HG03097 (cell line): ENCODE measurements around the gene ABCF3.

Experiments
- ATAC-seq: cut with Tn5 transposase; IDR thresholded peaks from one replicate; pipeline ENCODE4 v1.9.1; 2021; ENCODE audit not compliant: unreplicated experiment, low FRiP score

The ABCF3 gene

DNA sequence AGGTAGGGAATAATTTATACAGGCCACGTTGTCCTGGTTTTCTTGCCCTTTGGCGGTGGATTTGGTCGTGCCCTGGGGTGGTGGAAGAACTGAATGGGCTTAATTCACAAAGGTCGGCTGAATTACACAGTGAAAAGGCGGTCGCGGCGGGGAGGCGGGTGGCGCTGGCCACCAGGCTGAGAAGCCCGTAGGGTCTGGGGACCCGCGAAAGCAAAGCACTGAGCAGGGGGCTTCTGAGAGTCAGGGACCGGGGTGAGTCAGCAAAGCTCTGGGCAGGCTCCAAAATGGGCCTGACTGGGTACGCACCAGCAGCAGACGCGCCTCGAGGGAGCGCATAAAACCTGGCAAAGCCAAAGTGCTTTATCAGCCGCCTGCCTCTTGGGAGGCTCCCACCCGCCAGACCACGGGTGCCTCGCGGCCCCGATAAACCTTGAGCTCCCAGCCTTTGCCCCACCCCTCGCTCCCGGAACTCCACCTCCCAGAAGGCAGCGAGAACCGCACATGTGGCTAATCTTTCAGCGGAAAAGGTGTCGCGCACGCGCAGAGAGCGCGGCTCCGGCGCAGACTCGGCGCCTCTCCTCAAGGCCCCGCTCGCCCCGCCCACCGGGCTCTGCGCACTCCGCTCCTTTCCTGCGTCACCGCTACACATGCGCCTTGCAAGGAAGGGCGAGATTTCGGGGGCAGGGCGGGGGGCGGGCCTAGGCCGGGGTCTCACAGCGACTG lies 377 bp upstream of the ABCF3 start:
- peak; percentile 79 for ATAC-seq

- ATAC-seq, result no peak
These were observed 856 bp downstream of the ABCF3 start for GRCh38 chr3:184186902-184187207.

DNA sequence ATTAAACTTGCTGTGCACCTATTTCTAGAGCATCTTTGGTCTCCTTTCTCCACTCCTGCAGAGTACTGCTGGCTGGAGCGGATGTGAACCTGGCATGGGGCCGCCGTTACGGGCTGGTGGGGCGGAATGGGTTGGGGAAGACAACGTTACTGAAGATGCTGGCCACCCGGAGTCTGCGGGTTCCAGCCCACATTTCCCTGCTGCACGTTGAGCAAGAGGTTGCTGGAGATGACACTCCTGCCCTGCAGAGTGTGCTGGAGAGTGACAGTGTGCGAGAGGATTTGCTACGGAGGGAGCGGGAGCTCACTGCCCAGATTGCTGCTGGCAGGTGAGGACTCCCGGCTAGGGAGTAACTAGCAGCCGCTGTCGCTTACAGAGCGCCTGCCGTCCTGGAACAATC lies 2.1 kb downstream of the ABCF3 start:
- no peak for ATAC-seq

DNA sequence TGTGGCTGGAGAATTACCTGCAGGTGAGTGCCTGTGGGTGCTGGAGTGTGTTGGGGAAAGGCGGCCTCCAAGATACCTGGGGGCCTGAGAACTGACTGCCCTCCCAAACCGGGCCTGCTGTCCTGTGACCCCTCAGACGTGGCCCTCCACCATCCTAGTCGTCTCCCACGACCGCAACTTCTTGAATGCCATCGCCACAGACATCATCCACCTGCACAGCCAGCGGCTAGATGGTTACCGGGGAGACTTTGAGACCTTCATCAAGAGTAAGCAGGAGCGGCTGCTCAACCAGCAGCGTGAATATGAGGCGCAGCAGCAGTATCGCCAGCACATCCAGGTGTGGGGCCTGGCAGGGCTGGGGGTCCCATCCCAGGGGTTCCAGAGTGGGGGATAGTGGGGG lies 3.4 kb downstream of the ABCF3 start:
- ATAC-seq, result no peak

DNA sequence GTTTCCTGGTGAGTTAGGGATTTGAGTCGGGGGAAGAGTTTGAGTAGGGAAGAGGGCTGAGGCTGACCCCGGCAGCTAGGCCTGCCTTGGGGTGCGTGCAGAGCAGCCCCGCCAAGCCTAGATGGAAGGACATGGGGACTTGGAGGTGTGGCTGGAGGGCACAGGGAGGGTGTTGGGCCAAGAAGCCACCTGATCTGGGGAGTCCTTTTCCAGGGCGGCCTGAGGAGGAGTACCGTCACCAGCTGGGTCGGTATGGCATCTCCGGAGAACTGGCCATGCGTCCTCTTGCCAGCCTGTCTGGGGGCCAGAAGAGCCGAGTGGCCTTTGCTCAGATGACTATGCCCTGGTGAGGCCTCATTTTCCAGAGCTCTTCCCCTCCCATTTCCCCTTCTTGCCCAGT lies 6.9 kb downstream of the ABCF3 start:
- ATAC-seq, result no peak

GRCh38 chr3:184193991-184194539 lies 8.1 kb downstream of the ABCF3 start:
- ATAC-seq, result no peak

GRCh38 chr3:184196536-184196935 lies 10.5 kb downstream of the ABCF3 start:
- ATAC-seq, result no peak

GRCh38 chr3:184198509-184198908 lies 12.5 kb downstream of the ABCF3 start:
- ATAC-seq, result no peak

DNA sequence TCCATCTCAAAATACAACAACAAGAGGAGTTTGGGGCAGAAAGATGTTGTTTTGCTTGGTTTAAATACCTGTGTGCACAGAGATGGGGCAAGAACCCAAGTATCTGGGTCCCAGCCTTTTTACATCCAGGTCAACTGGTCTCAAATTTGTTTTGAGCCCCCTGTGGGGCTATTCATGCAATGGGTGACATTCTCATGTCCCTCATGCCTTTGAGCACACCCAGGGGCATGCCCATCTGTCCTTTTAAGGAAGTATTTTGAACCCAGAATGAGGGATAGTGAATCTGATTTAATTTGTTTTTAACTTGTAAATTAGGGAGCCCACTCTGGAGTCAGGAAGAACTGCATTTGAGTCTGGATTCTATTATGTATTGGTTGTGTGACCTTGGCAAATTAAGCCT lies 14.8 kb downstream of the ABCF3 start:
- no peak for ATAC-seq

- ATAC-seq, result no peak
These were observed 17.5 kb downstream of the ABCF3 start for GRCh38 chr3:184203526-184203925.

- no peak for ATAC-seq
These were observed 23.3 kb downstream of the ABCF3 start for GRCh38 chr3:184209146-184209923.

GRCh38 chr3:184211297-184211696 lies 25.3 kb downstream of the ABCF3 start:
- ATAC-seq, result no peak

DNA sequence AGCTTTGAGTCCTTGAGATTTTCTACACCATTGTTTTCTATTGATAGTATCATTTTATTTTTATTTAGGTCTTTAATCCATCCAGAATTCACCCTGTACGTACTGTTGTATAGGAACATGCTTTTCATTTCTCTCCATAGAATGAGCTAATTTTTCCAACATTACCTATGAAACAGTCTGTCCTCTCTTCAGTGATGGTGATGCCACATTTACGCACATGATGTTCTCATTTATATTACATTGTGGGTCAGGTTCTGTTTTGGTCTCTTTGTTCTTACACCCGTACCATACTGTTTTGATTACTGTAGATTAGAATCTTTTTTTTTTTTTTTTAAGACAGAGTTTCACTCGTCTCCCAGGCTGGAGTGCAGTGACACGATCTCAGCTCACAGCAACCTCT lies 25.7 kb downstream of the ABCF3 start:
- ATAC-seq, result no peak

DNA sequence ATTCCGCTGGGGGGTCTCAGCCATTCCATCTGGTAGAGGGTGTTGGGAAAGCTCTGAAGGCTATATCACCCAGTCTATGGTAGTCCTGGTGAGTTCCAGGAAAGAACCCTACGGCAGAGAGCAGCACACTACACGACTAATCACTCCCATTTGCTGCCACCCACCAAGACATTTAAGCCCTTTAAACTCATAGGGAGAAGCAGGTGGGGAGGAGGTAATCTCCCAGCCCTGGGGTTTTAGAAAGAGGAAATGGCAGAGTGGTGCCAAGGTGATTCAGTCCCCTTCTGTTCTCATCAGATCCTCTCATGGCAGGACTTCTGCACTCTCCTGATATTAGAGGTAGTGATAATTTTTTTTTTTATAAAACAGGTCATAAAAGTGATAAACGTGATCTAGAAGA lies 32.8 kb downstream of the ABCF3 start:
- no peak for ATAC-seq

DNA sequence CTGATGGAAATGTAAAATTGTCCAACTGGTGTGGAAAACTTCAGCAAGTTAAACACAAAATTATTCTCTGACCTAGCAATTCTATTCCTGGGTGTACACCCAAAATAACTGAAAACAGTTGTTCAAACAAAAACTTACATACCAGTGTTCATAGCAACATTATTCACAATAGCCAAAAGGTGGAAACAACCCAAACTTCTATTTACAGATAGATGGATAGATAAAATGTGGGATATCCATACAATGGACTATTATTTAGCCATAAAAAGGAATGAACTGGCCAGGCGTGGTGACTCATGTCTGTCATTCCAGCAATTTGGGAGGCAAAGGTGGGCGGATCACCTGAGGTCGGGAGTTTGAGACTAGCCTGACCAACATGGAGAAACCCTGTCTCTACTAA lies 36.5 kb downstream of the ABCF3 start:
- no peak for ATAC-seq

DNA sequence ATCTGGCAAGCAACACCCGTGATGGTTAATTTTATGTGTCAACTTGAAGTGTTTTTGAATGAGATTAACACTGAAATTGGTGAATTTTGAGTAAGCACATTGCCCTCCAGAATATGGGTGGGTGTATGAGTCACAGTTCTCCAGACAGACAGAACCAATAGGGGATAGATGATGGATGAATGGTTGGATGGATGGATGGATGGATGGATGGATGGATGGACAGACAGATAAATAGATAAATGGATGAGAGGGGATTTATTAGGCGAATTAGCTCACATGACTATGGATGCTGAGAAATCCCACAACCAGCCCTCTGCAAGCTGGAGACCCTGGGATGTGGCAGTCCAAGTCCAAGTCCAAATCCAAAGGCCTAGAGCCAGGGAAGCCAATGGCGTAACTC lies 37.9 kb downstream of the ABCF3 start:
- ATAC-seq, result no peak

- ATAC-seq, result no peak
These were observed 41.5 kb downstream of the ABCF3 start for GRCh38 chr3:184227481-184227935.

DNA sequence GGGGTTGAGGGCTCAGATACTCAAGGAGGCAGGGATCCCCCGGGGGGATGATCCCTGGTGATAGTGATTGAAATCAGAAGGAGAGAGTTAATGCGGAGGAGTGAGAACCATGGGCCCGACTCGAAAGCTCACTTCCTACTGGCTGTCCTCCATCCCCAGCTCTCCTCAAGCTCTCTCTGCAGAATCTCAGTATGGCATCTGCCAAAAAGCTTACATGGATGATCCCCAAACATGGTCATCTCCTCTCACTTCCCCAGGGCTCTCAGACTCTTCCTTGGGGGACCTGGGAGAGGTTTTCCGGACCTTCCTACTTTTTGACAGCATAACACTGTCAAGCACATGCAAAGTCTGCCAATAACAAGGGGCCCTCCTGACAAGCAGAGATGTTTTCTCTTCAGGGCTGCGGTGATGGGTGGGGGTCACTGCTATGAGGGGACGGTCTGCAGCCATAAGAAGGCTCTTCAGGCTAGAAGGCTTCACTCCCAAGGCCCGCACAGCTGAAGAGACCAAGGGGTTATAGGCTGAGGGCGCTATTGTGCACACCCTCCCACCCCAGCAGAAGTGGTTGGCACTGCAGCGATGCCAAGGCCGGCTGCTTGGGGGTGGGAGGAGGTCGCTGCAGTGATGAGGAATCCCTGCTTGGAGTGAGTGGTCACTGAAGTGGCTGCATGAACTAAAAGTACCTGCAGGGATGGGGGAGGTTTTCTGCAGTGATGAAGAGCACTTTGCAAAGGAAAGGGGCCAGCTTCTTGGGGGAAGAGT lies 42.6 kb downstream of the ABCF3 start:
- ATAC-seq, result no peak

GRCh38 chr3:184229394-184230080 lies 43.5 kb downstream of the ABCF3 start, which contains the start of gene VWA5B2:
Gene VWA5B2 (plus strand): TSS chr3:184229585. CDS start chr3:184230529, 944 bp downstream.
- no peak for ATAC-seq

GRCh38 chr3:184230081-184230602 lies 44.1 kb downstream of the ABCF3 start:
- ATAC-seq, result no peak
